Stimulated activated CD4-positive, alpha-beta T cell treated with anti-CD3 and anti-CD28 coated beads, TNF-alpha, amount 100 ng/mL, for 24 hours (primary cell): ENCODE results near the gene ADAMTS2.

Experiments
- DNase-seq, 3 experiments: peaks; one replicate each; pipeline ENCODE4 v3.0.0-alpha.2; 2020; ENCODE audit warnings: low read depth in 3 of 3

The ADAMTS2 gene

GRCh38 chr5:179311091-179311470 is 34.2 kb downstream of the ADAMTS2 start:
- DNase-seq: no peak

- DNase-seq: no peak
These were observed 34.7 kb downstream of the ADAMTS2 start for GRCh38 chr5:179310439-179311090.

- DNase-seq: no peak
These were observed 35.4 kb downstream of the ADAMTS2 start for GRCh38 chr5:179309751-179310320.

- no peak for DNase-seq
These were observed 35.9 kb downstream of the ADAMTS2 start for GRCh38 chr5:179309383-179309670.

GRCh38 chr5:179308563-179309382 is 36.5 kb downstream of the ADAMTS2 start:
- DNase-seq: no peak

GRCh38 chr5:179307931-179308471 is 37.3 kb downstream of the ADAMTS2 start:
- no peak for DNase-seq

GRCh38 chr5:179307013-179307800 is 38.1 kb downstream of the ADAMTS2 start:
- DNase-seq: no peak

GRCh38 chr5:179306191-179307012 is 38.9 kb downstream of the ADAMTS2 start:
- no peak for DNase-seq

- DNase-seq: no peak
These were observed 40.4 kb downstream of the ADAMTS2 start for GRCh38 chr5:179304871-179305270.

- no peak for DNase-seq
These were observed 40.8 kb downstream of the ADAMTS2 start for GRCh38 chr5:179304466-179304865.

GRCh38 chr5:179303451-179304200 is 41.6 kb downstream of the ADAMTS2 start:
- DNase-seq: no peak

- no peak for DNase-seq
These were observed 42.6 kb downstream of the ADAMTS2 start for GRCh38 chr5:179302499-179303185.

GRCh38 chr5:179301796-179302195 is 43.5 kb downstream of the ADAMTS2 start:
- no peak for DNase-seq

- no peak for DNase-seq
These were observed 43.9 kb downstream of the ADAMTS2 start for GRCh38 chr5:179301376-179301775.

- no peak for DNase-seq
These were observed 44.6 kb downstream of the ADAMTS2 start for GRCh38 chr5:179300581-179301180.

- DNase-seq: no peak
These were observed 46.9 kb downstream of the ADAMTS2 start for GRCh38 chr5:179298181-179298993.

GRCh38 chr5:179297486-179298180 is 47.6 kb downstream of the ADAMTS2 start:
- DNase-seq: no peak

GRCh38 chr5:179297026-179297425 is 48.2 kb downstream of the ADAMTS2 start:
- DNase-seq: no peak
